Natural killer cell (primary cell): ENCODE data around the gene SPARCL1. TPM values are rescaled to one million over a fixed set of nuclear protein-coding genes. Genes with fewer than 3 reads are reported as not detected.

Source experiments
- ATAC-seq, 3 donors: fragments of 150-1000 bp in 2 of 3; fragments of 200-7000 bp in 1 of 3; cut with Tn5 transposase; 1 replicate in 1 of 3; 2 replicates in 2 of 3; pipeline ENCODE4 v1.10.0; 2021; ENCODE audit warnings: mild to moderate bottlenecking in 2 of 3, moderate library complexity in 2 of 3
- DNase-seq, 2 donors: peaks; one replicate each; pipeline versions ENCODE4 v3.0.0 to v3.0.0-alpha.2; 2013 to 2021; ENCODE audit warnings: mixed read lengths in 1 of 2
- H3K27ac ChIP-seq: one replicate; pipeline ENCODE4 v1.5.1; 2013; ENCODE audit warnings: mild to moderate bottlenecking, low read length
- H3K27me3 ChIP-seq: one replicate; pipeline ENCODE4 v1.6.1; 2013; ENCODE audit warnings: low read length; ENCODE audit not compliant: control insufficient read depth, insufficient read depth
- H3K36me3 ChIP-seq: one replicate; pipeline ENCODE4 v1.6.1; 2013; ENCODE audit warnings: low read length; ENCODE audit not compliant: control insufficient read depth, insufficient read depth
- H3K4me1 ChIP-seq: one replicate; pipeline ENCODE4 v1.6.1; 2013; ENCODE audit warnings: low read length; ENCODE audit not compliant: control insufficient read depth, insufficient read depth
- H3K4me3 ChIP-seq: one replicate; pipeline ENCODE4 v1.5.1; 2013; ENCODE audit warnings: low read length
- H3K9me3 ChIP-seq: one replicate; pipeline ENCODE4 v1.6.1; 2013; ENCODE audit warnings: low read length; ENCODE audit not compliant: control insufficient read depth, insufficient read depth
- H3K27ac Mint-ChIP-seq, 2 donors: one replicate each; pipeline ENCODE4 v1.8.0; 2022; ENCODE audit warnings: mild to moderate bottlenecking in 2 of 2, mixed read lengths in 2 of 2, moderate library complexity in 1 of 2
- H3K27me3 Mint-ChIP-seq, 2 donors: one replicate each; pipeline ENCODE4 v1.8.0; 2022; ENCODE audit warnings: low read depth in 2 of 2, mixed read lengths in 2 of 2
- H3K36me3 Mint-ChIP-seq: one replicate; pipeline ENCODE4 v1.8.0; 2022; ENCODE audit warnings: mixed read lengths
- H3K4me1 Mint-ChIP-seq, 2 donors: one replicate each; pipeline ENCODE4 v1.8.0; 2022; ENCODE audit warnings: mixed read lengths in 2 of 2
- H3K4me3 Mint-ChIP-seq: one replicate; pipeline ENCODE4 v1.8.0; 2022; ENCODE audit warnings: mild to moderate bottlenecking, moderate library complexity, mixed read lengths
- H3K9me3 Mint-ChIP-seq, 2 donors: one replicate each; pipeline ENCODE4 v1.8.0; 2022; ENCODE audit warnings: mixed read lengths in 2 of 2
- CTCF ChIP-seq: fragments of 200-600 bp; IDR thresholded peaks from one replicate; pipeline ENCODE4 v1.8.0; 2022; ENCODE audit warnings: antibody characterized with exemption
- WGBS: methylation state at CpG from one replicate; pipeline ENCODE4 v1.1.7; 2013; ENCODE audit warnings: missing lambda C conversion rate; ENCODE audit not compliant: insufficient coverage; 5-methylcytosine and 5-hydroxymethylcytosine counted together
- intact Hi-C: fragments of 100-400 bp; cut with micrococcal nuclease; formaldehyde crosslinking; loops from one replicate; pipeline ENCODE4 v1.14.2; 2022
- total RNA-seq, 4 donors: library from RNA; stranded (reverse); fragments of 120-200 nt in 1 of 4; gene quantifications; one replicate each; pipeline versions ENCODE4 v1.2.3 to v1.2.4, GENCODE V29; 2013 to 2022

The SPARCL1 gene
- total RNA-seq, 3 donors from 2014 or later (not counting 1 experiment from before 2014, with no cell fraction given), result not detected

DNA sequence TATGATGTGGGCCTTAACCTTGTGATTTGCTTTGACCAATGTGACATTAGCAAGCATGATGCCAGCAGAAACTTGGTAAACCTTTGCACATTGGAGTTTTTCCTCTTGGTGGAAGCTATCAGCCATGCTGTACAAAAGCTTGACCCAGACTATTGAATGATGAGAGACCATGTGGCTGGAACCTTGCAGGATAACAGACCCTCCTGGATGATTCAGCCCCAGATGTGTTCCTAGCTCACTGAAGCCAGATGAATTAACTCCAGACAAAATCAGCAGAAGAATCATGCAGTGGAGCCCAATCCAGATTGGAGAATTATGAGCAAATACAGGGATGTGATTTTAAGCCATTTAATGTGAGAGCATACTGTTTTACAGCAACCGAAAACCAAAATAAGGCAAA, 16.8 kb downstream of the SPARCL1 start:
- no peak overlapping the region for H3K4me3 ChIP-seq
- Mint-ChIP-seq H3K4me3 (no peak overlapping the region), H3K27me3 (peaks cover 4 to 9% of the 10 kb centered on the region in 2 donors), H3K27ac (no peak overlapping the region), H3K4me1 (peaks cover 0 to 5% of the 10 kb centered on the region in 2 donors), H3K36me3 (no peaks in the 10 kb centered on the region), H3K9me3 (no peaks in the 10 kb centered on the region)
- H3K9me3 ChIP-seq, result no peaks in the 10 kb centered on the region
- no peak overlapping the region for H3K27ac ChIP-seq
- no peaks in the 10 kb centered on the region for H3K27me3 ChIP-seq
- intact Hi-C loops, result no loop called here
- WGBS, result 100% methylated on average over 1 of the region's 1 CpG
- no peaks in the 10 kb centered on the region for H3K36me3 ChIP-seq
- no peak for TF ChIP-seq CTCF
- ATAC-seq (no peak), DNase-seq (no peak)
- H3K4me1 ChIP-seq, result no peaks in the 10 kb centered on the region

DNA sequence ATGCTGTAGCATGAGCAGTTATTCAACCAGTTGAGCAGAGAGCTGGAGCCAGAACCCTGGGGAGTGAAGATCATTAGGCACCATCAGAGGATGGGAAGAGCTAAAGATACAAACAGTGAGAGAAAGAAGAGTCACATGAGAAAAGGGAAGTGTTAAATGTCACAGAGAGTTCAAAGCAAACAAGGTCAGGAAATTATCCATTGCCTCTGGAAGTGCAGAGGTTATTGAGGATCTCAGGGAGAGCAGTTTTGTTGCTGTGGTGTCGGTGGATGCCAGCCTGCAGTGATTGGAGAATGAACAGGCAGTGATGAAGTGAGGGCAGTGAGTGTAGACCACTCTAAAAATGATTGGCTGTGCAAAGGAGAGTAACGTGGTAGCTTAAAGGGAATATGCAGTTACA, 17.7 kb downstream of the SPARCL1 start:
- DNase-seq, result no peak
- no peak overlapping the region for H3K4me3 Mint-ChIP-seq
- no peak overlapping the region for H3K4me3 ChIP-seq
- H3K36me3 ChIP-seq, result no peaks in the 10 kb centered on the region
- H3K27me3 Mint-ChIP-seq, result peaks cover 0 to under 1% of the 10 kb centered on the region in 2 donors
- no peaks in the 10 kb centered on the region for H3K36me3 Mint-ChIP-seq
- intact Hi-C loops, result no loop called here
- WGBS, result 86% methylated on average over 2 of the region's 2 CpGs
- H3K9me3 Mint-ChIP-seq, result no peaks in the 10 kb centered on the region
- no peak overlapping the region for H3K27ac ChIP-seq
- H3K27ac Mint-ChIP-seq, result no peak overlapping the region
- no peaks in the 10 kb centered on the region for H3K9me3 ChIP-seq
- no peaks in the 10 kb centered on the region for H3K4me1 ChIP-seq
- peaks cover 0 to 9% of the 10 kb centered on the region in 2 donors for H3K4me1 Mint-ChIP-seq
- ATAC-seq, result no peak
- TF ChIP-seq CTCF, result no peak
- no peaks in the 10 kb centered on the region for H3K27me3 ChIP-seq

GRCh38 chr4:87510747-87511146, 18.4 kb downstream of the SPARCL1 start:
- no peaks in the 10 kb centered on the region for H3K27me3 ChIP-seq
- Mint-ChIP-seq H3K27ac (no peak overlapping the region), H3K9me3 (no peaks in the 10 kb centered on the region), H3K27me3 (no peaks in the 10 kb centered on the region), H3K4me3 (no peak overlapping the region), H3K36me3 (no peaks in the 10 kb centered on the region), H3K4me1 (peaks cover 0 to 9% of the 10 kb centered on the region in 2 donors)
- no peak overlapping the region for H3K27ac ChIP-seq
- ATAC-seq (no peak), DNase-seq (no peak)
- 95% methylated on average over 17 of the region's 17 CpGs for WGBS
- intact Hi-C loops, result no loop called here
- H3K36me3 ChIP-seq, result no peaks in the 10 kb centered on the region
- H3K4me1 ChIP-seq, result no peaks in the 10 kb centered on the region
- H3K9me3 ChIP-seq, result no peaks in the 10 kb centered on the region
- no peak overlapping the region for H3K4me3 ChIP-seq
- TF ChIP-seq CTCF, result no peak

GRCh38 chr4:87506974-87507701, 22.0 kb downstream of the SPARCL1 start:
- no peaks in the 10 kb centered on the region for H3K36me3 Mint-ChIP-seq
- no peaks in the 10 kb centered on the region for H3K27me3 ChIP-seq
- H3K4me1 Mint-ChIP-seq, result peaks cover 0 to 9% of the 10 kb centered on the region in 2 donors
- no peak overlapping the region for H3K27ac ChIP-seq
- TF ChIP-seq CTCF, result no peak
- H3K4me3 ChIP-seq, result no peak overlapping the region
- 83% methylated on average over 3 of the region's 4 CpGs for WGBS
- no peak for DNase-seq
- H3K4me1 ChIP-seq, result no peaks in the 10 kb centered on the region
- peak in 1 of 3 donors; percentile 36 for ATAC-seq
- H3K9me3 Mint-ChIP-seq, result no peaks in the 10 kb centered on the region
- H3K4me3 Mint-ChIP-seq, result no peak overlapping the region
- intact Hi-C loops, result no loop called here
- no peaks in the 10 kb centered on the region for H3K36me3 ChIP-seq
- no peaks in the 10 kb centered on the region for H3K27me3 Mint-ChIP-seq
- H3K27ac Mint-ChIP-seq, result no peak overlapping the region
- no peaks in the 10 kb centered on the region for H3K9me3 ChIP-seq
